IPS-15b (cell line): ENCODE results near the gene SMAD2.

ENCODE experiments used
- H3K27me3 ChIP-seq: one replicate; pipeline ENCODE4 v1.6.1; 2013; ENCODE audit warnings: low read length; ENCODE audit not compliant: control insufficient read depth, insufficient read depth
- H3K36me3 ChIP-seq: one replicate; pipeline ENCODE4 v1.6.1; 2013; ENCODE audit warnings: low read length; ENCODE audit not compliant: control insufficient read depth, insufficient read depth
- H3K4me1 ChIP-seq: one replicate; pipeline ENCODE4 v1.6.1; 2013; ENCODE audit warnings: mild to moderate bottlenecking, low read length; ENCODE audit not compliant: control insufficient read depth, insufficient read depth
- H3K4me3 ChIP-seq: one replicate; pipeline ENCODE4 v1.5.1; 2013; ENCODE audit warnings: low read depth, low read length
- H3K9ac ChIP-seq: one replicate; pipeline ENCODE4 v1.6.1; 2013; ENCODE audit warnings: low read depth, mild to moderate bottlenecking, low read length
- H3K9me3 ChIP-seq: one replicate; pipeline ENCODE4 v1.6.1; 2013; ENCODE audit warnings: mild to moderate bottlenecking, low read length; ENCODE audit not compliant: control insufficient read depth, insufficient read depth

Gene SMAD2

GRCh38 chr18:47868744-47869143 lies 61.7 kb downstream of the SMAD2 start:
- no peaks in the 10 kb centered on the region for H3K4me1 ChIP-seq
- H3K27me3 ChIP-seq = no peaks in the 10 kb centered on the region
- no peaks in the 10 kb centered on the region for H3K36me3 ChIP-seq
- H3K9ac ChIP-seq = no peak overlapping the region
- H3K4me3 ChIP-seq = no peak overlapping the region
- no peaks in the 10 kb centered on the region for H3K9me3 ChIP-seq

- Histone ChIP-seq H3K27me3 (no peaks in the 10 kb centered on the region), H3K9me3 (no peaks in the 10 kb centered on the region), H3K36me3 (peaks cover 8% of the 10 kb centered on the region), H3K4me3 (no peak overlapping the region), H3K9ac (no peak overlapping the region), H3K4me1 (no peaks in the 10 kb centered on the region)
Observed at GRCh38 chr18:47865183-47865582, 65.3 kb downstream of the SMAD2 start.

GRCh38 chr18:47863041-47863440 lies 67.4 kb downstream of the SMAD2 start:
- H3K36me3 ChIP-seq = peaks cover 8% of the 10 kb centered on the region
- H3K27me3 ChIP-seq = no peaks in the 10 kb centered on the region
- H3K4me1 ChIP-seq = no peaks in the 10 kb centered on the region
- H3K9me3 ChIP-seq = no peaks in the 10 kb centered on the region
- H3K4me3 ChIP-seq = no peak overlapping the region
- no peak overlapping the region for H3K9ac ChIP-seq

DNA sequence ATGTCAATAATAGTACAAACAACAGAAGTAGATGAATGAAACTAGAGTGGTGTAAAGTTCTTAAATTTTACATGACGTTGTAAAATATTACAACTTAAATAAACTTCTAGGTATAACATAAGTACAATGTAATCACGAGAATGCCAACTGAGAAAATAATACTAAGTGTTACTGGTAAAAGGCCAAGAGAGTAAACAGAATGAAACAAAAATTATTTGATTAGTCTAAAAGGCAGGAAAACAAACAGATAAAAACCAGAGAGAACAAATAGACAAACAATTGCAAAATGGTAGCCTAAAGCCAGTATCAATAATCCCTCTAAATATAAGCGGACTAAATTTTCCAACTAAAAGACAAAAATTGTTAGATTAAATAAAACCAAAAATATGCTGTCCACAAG lies 71.9 kb downstream of the SMAD2 start:
- H3K27me3 ChIP-seq = no peaks in the 10 kb centered on the region
- H3K4me1 ChIP-seq = no peaks in the 10 kb centered on the region
- peaks cover 8% of the 10 kb centered on the region for H3K36me3 ChIP-seq
- H3K9ac ChIP-seq = no peak overlapping the region
- no peaks in the 10 kb centered on the region for H3K9me3 ChIP-seq
- H3K4me3 ChIP-seq = no peak overlapping the region

GRCh38 chr18:47847635-47848034 lies 82.8 kb downstream of the SMAD2 start:
- Histone ChIP-seq H3K9ac (no peak overlapping the region), H3K36me3 (peaks cover 6% of the 10 kb centered on the region), H3K27me3 (no peaks in the 10 kb centered on the region), H3K9me3 (no peaks in the 10 kb centered on the region), H3K4me3 (no peak overlapping the region), H3K4me1 (no peaks in the 10 kb centered on the region)

GRCh38 chr18:47846431-47846830 lies 84.0 kb downstream of the SMAD2 start:
- Histone ChIP-seq H3K27me3 (no peaks in the 10 kb centered on the region), H3K9me3 (no peaks in the 10 kb centered on the region), H3K4me3 (no peak overlapping the region), H3K9ac (no peak overlapping the region), H3K4me1 (no peaks in the 10 kb centered on the region), H3K36me3 (peaks cover 6% of the 10 kb centered on the region)

- Histone ChIP-seq H3K4me1 (no peaks in the 10 kb centered on the region), H3K4me3 (no peak overlapping the region), H3K9ac (no peak overlapping the region), H3K27me3 (no peaks in the 10 kb centered on the region), H3K9me3 (no peaks in the 10 kb centered on the region), H3K36me3 (peaks cover 8% of the 10 kb centered on the region)
Observed at GRCh38 chr18:47844828-47845498, 85.5 kb downstream of the SMAD2 start.

GRCh38 chr18:47842836-47843235 lies 87.6 kb downstream of the SMAD2 start:
- peaks cover 9% of the 10 kb centered on the region for H3K36me3 ChIP-seq
- no peaks in the 10 kb centered on the region for H3K9me3 ChIP-seq
- H3K4me1 ChIP-seq = no peaks in the 10 kb centered on the region
- no peak overlapping the region for H3K9ac ChIP-seq
- no peak overlapping the region for H3K4me3 ChIP-seq
- H3K27me3 ChIP-seq = no peaks in the 10 kb centered on the region

DNA sequence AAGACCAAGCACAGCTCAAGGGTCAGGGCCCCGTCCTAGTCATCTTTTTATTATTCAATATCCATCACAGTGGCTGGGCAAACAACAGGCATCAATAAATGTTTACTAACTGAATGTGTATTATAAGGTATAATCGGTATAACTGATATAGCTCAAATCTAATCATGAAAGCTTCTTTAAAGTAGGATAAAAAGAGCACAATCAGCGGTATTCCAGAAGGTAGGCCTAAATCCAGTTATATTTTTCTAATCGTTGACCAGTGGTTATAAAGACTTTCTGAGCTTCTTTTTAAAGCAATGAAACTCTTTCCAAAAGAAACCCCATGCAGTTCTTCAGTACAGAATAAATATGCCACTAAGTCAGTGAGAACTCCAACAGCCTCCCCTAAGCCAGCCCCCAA lies 92.1 kb downstream of the SMAD2 start:
- H3K27me3 ChIP-seq = no peaks in the 10 kb centered on the region
- H3K36me3 ChIP-seq = peaks cover 8% of the 10 kb centered on the region
- H3K4me1 ChIP-seq = no peaks in the 10 kb centered on the region
- H3K4me3 ChIP-seq = no peak overlapping the region
- H3K9me3 ChIP-seq = no peaks in the 10 kb centered on the region
- no peak overlapping the region for H3K9ac ChIP-seq

GRCh38 chr18:47832348-47832747 lies 98.1 kb downstream of the SMAD2 start:
- Histone ChIP-seq H3K27me3 (no peaks in the 10 kb centered on the region), H3K4me3 (no peak overlapping the region), H3K9me3 (no peaks in the 10 kb centered on the region), H3K4me1 (no peaks in the 10 kb centered on the region), H3K36me3 (peaks cover under 1% of the 10 kb centered on the region), H3K9ac (no peak overlapping the region)

DNA sequence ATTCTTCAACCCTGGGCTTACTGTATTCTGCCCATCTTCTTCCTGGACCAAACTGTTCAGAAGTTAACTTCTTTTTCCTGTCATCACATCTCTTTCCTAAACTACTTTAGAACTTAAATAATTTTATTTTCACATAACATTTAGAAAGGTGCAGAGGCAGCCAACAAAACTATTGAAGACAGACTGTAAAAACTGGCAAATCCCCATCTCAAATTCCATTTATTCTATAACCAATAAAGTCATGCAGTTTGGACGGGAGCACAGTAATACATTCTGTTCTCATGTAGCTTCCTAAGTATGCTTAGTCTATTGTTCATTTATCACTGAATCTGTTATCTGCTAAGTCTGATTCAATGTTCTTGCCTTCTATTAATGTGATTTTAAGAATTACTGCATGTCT lies 99.1 kb downstream of the SMAD2 start:
- Histone ChIP-seq H3K9me3 (no peaks in the 10 kb centered on the region), H3K36me3 (no peaks in the 10 kb centered on the region), H3K4me1 (no peaks in the 10 kb centered on the region), H3K27me3 (no peaks in the 10 kb centered on the region), H3K4me3 (no peak overlapping the region), H3K9ac (no peak overlapping the region)

DNA sequence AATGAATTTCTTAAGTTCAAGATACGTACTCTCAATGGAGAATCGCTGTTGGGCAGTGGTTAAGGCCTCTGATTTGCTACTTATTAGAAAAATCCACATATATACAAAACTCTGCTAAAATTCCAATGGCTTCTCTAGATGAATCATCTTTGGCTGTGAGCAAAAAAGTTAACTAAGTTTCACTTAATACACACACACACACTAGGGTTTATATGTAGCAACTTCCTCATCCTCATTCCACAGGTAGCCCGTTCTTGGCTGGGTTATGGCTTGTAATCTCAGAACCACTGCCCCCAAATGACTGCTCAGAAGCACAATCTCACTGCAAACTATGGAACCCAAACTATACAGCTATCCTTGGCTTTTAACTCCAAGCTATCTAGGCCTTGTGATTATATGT lies 99.7 kb downstream of the SMAD2 start:
- no peak overlapping the region for H3K9ac ChIP-seq
- no peaks in the 10 kb centered on the region for H3K36me3 ChIP-seq
- no peak overlapping the region for H3K4me3 ChIP-seq
- H3K9me3 ChIP-seq = no peaks in the 10 kb centered on the region
- no peaks in the 10 kb centered on the region for H3K4me1 ChIP-seq
- H3K27me3 ChIP-seq = no peaks in the 10 kb centered on the region
